ENCODE measurements around the gene VTI1A.
"Not testable (repeated sequence)": the region's sequence is repeated elsewhere in the genome, so short reads cannot be mapped to it uniquely, and the experiment has no call there.

Gene VTI1A

DNA sequence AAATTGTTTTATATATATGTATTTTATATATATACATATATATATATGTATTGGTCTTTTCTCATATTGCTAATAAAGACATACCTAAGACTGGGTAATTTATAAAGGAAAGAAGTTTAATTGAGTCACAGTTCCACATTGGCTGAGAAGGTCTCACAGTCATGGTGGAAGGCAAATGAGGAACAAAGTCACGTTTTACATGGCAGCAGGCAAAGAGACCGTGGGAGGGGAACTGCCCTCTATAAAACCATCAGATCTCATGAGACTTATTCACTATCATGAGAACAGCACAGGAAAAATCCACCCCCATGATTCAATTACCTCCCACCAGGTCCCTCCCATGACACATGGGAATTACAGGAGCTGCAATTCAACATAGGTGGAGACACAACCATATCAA, 416.4 kb downstream of the VTI1A start:
- DNase-seq (ENCODE audit: low read depth in 3 of 3) = not testable (repeated sequence)
